HepG2 (cell line): ENCODE data around the gene NCKAP1.

ENCODE experiments used
- CBFB ChIP-seq: sonication (generic); formaldehyde crosslinking; IDR thresholded peaks from 2 replicates; pipeline ENCODE4 v1.4.0; 2020; ENCODE audit warnings: missing genetic modification reagents
- CTCF ChIP-seq: sonication (generic); formaldehyde crosslinking; IDR thresholded peaks from 2 replicates; pipeline ENCODE4 v1.5.0; 2020; ENCODE audit warnings: mild to moderate bottlenecking, missing genetic modification reagents, moderate library complexity
- EZH2 ChIP-seq: conservative IDR thresholded peaks from 2 replicates; pipeline ENCODE4 v1.6.1; 2012; ENCODE audit warnings: mild to moderate bottlenecking, low read depth, low read length, moderate library complexity
- MYC ChIP-seq: sonication (generic); formaldehyde crosslinking; IDR thresholded peaks from 2 replicates; pipeline ENCODE4 v1.9.0; 2021; ENCODE audit warnings: missing genetic modification reagents, borderline replicate concordance
- ZZZ3 ChIP-seq: sonication (generic); formaldehyde crosslinking; IDR thresholded peaks from 2 replicates; pipeline ENCODE4 v1.4.0; 2020; ENCODE audit warnings: missing genetic modification reagents, mild to moderate bottlenecking, borderline replicate concordance

- TF ChIP-seq EZH2 (no peak), ZZZ3 (CRISPR knock-in tag) (no peak), CBFB (CRISPR knock-in tag) (no peak), MYC (CRISPR knock-in tag) (no peak), CTCF (CRISPR knock-in tag) (no peak)
Observed at GRCh38 chr2:182962641-182963040, 75.6 kb downstream of the NCKAP1 start.
